GM19397 (cell line): Measurements from ENCODE around the gene TEX2.

Experiments
- ATAC-seq: cut with Tn5 transposase; IDR thresholded peaks from one replicate; pipeline ENCODE4 v1.9.1; 2021; ENCODE audit warnings: mild to moderate bottlenecking, moderate library complexity; ENCODE audit not compliant: unreplicated experiment

The TEX2 gene

DNA sequence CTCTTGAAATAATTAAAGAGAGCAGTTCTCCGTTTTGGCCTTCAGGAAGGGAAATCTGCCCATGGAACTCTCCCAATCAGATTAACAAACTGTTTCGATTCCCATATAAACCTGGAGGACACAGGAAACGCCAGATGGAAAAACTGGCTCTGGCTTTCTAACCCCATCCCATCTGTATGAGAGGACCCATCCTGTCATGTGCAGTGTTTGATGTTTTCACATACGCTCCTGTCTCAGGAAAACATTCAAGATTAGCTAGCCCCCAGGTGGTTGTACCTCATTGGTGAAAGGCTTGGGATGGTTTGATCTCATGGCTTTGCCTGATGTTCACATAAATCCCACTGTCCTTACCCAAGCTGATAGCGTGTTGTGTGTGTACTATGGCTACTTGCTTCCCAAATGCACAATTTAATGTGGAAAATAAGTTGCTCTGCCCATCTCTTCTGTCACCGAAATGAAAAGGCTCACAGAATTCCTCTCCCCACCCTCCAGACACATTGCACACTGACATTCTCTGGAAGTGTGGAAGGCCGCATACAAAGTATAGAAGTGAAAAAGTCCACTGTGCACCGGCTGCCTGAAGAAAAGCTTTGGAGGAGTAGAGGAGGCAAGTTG is 114.9 kb downstream of the TEX2 start:
- ATAC-seq, result no peak

DNA sequence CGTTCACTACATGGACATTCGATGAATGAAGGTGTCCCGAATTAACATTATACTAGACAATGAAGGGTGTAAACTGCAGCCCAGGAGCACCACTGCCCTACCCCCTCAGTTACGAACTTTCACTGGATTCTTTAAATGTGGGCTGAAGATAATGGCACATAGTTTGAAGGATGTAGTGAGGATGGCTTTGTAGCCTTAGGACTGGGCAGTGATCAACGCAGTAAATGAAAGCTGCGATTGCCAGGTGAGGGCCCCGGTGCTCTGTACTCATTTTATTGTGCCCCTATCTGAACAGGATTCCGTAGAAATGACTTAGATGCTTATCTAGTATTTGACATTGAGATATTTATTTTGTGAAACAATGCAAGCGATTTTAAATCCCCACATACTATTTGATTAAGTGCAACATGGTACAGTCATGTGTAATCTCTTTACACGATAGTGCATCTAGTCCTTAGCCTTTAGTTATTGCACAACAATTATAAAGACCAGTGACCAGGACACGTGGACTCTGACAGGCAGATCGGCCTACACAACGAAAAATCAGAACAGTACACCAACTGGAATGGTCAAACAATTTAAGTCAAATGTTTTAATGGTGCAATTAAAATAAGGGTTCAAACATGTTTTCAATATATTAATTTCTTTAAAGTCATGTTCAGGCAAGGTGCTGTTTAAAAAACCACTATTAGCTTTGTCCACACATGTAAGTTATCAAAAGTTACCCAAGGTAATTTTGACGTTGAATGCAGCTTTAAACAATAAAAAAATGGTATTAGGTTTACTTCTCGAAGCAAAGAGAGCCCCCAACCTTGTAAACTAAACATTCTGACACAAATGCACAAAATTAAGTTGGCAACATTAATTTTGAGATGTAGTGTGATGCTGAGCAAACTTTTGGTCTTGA is 115.7 kb downstream of the TEX2 start:
- ATAC-seq, result no peak

DNA sequence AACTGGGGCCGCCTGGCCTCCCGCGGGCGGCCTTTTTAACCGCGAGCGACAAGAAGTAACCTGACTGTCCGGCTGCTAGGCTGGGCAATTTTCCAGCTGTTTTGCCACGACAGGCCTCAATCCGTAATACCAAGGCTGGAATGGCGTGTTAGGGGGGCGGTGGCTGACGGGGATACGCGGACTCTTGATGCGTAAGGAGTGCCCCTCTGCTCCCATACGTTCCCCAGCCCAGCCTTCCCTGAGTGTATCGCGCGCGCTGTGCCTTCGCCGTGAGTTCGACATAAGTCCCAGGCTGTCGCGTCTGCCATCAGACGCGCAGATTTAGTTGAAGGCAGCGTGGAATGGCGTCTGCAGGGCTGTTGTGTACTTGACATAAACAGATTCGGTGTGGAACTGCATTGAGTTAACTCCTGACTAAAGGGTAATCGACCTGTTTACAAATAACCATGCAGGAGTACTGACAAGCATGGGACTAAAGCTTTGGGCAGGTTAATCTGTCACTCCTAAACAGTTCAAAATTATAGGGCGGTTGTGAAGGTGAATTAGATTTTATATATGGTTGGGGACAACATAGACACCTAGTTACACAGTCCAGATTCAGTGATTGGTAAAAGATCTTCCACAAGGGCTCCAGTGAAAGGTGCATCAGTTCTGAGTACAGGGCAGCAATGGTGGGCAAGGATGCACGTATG is 116.5 kb downstream of the TEX2 start:
- ATAC-seq, result peak; percentile 6

DNA sequence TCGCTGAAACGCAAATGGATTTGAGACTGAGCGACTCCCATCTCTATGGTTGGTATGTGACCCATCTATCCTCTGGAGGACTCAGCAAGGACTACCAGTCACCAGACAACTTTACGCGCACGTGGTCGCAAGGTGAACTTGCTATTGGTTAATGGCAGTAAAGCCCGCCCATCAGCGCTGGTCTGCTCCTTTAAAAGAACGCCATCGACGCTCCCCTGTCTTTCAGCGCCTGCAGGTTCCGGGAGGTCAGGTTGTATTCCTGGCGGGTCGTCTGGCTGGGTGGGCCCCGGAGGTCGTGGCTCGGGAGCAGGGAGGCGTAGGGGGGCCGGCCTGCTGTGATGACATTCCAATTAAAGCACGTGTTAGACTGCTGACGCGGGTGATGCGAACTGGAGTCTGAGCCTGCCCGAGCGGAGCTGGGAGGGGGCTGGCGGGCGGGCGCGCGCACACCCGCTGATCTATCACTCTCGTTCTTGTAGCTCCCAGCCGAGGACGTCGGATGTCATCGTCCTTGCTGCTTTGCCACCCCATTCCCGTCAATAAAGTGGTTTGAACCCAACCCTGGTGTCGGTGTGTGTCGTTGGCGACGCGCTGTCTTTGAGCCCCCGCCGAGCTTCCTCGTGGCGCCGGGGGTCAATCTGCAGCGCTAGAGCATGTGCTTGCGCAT is 117.2 kb downstream of the TEX2 start:
- peak; percentile 96 for ATAC-seq

DNA sequence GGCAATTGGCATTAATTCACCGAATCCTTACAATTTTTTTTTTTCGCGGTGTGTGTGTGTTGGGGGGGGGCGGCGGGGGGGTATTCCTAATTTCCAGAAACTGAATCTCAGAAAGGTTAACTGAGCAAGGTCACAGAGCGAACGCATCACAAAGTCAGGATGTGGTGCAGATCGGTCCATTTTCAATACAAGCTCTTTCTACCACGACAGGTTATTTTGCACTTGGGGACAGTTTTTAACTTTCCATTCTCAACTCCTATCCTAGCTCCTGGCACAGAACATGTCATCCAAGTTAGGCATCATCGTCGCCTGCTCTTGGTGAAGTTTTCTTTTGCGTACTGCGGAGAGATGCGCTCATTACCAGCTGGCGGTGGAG is 117.7 kb downstream of the TEX2 start:
- ATAC-seq, result peak; percentile 1

DNA sequence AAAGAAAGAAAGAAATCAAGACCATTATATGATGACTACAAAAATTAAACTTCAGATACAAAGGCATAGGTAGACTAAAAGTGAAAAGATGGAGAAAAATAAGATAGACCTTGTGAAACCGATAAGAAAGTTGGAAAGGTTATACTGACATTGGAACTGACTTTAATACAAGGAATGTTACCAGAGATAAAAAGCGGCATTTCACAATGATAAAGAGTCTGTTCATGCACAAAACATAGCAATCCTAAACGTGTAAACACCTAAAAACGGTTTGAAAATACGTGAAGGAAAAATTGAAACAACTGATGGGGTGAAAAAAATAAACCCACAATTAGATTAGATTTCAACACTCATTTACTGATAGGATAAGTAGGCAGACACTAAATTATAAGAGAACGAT is 123.5 kb downstream of the TEX2 start:
- no peak for ATAC-seq

DNA sequence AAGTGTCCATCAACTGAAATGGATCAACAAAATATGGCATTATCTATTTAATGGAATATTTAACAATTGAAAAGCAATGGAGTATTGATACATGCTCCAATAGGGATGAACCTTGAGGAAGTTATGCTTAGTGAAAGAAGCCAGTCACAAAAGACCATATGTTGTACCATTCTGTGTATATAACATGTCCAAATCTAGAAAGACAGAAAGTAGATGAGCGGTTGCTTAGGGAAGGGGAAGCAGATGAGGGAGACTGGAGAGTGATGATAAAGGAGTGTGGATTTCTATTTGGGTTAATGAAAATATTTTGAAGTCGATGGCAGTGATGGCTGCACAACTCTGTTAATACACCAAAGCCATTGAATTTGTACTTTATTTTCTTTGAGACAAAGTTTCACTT is 124.6 kb downstream of the TEX2 start:
- no peak for ATAC-seq

DNA sequence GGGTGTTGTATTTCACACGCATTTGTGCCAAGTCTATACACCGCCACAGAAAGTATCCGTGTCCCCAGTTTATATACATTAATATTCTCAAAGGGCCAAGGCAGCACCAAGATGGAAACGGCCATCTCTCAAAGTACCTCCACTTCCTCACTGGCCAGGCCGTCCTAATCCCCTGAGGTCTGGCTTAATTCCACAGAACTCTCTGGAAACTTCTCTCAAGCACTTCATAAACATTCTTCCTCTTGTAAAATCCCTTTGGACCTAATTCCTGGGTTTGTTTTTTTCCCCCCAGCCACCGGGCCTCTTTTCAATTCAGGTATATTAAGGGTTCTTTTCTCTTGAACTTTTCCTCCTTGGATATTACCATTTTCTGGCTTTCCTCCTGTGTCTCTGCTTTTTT is 128.1 kb downstream of the TEX2 start:
- ATAC-seq, result no peak

DNA sequence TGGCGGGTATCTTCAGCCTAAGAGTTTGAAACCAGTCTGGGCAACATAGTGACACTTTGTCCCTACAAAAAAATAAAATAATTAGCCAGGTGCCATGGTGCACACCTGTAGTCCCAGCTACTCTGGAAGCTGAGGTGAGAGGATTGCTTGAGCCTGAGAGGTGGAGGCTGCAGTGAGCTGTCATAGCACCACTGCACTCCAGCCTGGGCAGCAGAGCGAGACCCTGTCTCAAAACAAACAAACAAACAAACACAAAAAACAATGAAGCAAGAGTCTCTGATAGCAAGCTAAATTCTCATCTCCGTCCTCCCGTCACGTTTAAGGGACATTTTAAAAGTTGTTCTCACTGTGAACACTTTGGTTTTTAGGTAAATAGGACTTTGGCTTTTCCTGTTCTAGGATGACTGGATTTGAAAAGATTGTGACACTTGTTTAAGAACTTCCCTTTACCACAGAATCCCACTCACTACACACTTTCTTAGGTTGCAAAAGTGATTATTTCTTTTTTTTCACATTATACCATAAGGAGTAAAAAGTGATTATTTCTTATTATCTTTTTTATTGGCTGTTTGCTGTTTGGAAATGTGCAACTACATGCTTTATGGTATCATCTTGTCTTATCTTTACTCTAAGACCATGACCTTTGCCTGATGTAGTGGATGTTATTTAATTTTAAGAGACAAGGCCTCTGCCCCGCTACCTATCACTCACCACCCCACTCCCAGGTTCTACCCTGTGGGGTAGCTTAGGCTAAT is 128.7 kb downstream of the TEX2 start:
- ATAC-seq, result no peak

DNA sequence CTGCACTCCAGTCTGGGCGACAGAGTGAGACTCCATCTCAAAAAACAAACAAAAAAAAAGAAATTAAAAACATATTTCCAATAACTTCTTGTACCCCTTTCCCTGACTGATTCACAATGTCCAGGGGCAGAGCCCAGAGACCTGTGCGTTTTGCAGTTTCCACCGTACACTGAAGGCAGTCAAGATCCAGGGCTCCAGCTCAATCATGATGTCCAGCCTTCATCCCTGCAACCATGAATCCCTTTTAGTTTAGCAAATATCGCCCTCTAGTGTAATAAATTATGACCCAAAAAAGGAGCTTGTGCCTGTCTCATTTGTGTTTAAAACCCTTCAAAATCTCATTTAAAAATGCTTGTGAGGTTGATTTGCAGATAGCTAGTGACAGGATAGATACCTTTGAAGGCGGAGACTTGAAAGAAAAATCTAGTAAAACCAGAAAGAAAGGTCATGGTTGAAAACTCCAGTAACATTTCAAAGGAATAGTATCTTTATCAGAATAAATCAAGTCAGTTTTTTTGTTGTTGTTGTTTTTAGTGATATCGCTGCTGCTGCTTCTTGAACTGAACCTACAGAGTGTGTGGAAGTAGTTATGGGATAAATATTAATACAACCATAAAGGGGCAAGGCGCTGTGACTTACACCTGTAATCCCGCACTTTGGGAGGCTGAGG is 129.4 kb downstream of the TEX2 start:
- ATAC-seq, result no peak

DNA sequence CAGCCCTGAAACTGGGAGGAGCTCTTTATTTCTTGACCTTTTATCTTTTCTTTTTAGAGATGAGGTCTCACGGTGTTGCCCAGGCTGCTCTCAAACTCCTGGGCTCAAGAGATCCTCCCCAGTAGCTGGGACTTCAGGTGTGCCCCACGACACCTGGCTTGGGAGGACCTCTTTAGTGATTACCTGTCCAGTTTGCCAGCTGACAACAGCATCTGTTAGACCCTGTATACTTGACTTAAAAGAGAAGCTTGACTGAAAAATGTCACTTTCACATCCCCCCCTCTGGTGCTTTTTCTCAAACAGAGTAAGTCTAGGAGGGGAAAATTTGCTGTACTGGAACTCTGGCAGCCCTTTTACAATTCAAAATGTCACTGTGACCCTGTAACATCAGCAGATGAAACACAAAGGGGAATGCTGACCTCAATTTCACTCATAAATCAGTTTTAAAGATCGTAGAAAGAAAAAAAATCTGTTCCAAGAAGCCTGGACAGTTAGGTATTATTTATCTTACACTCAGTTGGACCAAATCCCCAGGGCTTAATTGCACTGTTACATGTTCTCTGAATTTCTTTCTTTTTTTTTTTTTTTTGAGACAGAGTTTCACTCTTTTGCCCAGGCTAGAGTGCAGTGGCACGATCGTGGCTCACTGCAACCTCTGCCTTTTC is 131.3 kb downstream of the TEX2 start:
- ATAC-seq, result no peak

DNA sequence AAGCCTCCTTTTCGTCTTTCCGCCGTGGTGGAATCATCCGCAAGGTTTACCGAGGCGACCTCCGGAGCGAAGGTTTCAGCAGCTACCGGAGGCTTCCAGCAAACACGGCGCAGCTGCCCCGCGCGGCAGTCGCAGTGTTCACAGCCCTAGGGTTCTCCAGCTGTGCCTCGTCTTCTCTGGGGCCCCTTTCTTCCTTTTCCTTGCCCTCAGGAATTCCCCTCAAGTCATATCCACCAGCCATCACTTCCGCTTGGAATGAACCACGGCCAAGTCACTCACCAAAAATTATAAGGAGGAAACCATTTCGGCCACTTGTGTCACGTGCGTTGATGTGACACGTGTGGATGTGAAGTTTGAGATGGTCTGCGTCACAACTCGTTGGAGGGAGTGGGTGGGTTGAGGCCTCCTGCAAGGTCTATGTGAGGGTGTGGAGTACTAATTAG is 132.5 kb downstream of the TEX2 start:
- ATAC-seq, result peak; percentile 0

DNA sequence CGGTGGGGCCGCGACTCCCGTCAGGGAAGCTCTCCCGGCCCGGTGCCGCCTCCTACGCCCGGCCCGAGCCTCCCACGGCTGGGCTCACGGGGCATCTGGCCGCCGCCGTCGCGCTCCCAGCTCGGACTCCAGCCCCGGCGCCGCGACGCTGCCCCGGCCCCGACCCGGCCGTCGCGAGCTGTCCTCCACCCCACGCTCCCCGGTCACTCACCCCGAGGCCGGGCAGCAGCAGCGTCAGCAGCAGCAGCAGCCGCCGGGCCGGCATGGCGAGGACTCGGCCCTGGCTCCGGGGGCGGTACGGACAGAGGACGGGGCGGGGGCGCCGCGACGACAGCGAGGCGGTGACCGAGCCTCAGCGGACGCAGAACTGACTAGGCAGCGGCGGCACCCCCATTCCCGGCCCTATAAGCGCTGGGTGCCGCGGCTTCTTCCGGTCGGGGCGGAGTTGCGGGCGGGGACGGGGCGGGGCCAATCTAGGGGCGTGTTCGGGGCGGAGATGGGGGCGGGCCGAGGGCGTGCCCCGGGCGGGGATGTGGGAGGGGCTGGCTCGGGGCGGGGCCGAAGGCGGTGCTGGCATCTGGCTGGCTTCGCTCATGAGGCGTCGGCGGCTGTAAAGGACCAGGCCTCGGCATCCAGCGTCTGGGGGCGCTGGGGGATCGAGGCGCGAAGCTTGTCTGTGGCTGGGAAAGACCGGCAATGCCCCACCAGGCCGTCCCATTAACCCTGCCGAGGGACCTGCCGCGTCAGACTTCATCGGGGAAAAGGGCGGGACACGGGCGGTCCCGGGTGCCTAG is 133.1 kb downstream of the TEX2 start, which contains the start of gene ERN1:
ERN1 (minus strand) TSS at position 380 of the 794 bp plus-strand sequence; CDS start at position 265, 115 bp downstream.
- ATAC-seq, result peak; percentile 84

DNA sequence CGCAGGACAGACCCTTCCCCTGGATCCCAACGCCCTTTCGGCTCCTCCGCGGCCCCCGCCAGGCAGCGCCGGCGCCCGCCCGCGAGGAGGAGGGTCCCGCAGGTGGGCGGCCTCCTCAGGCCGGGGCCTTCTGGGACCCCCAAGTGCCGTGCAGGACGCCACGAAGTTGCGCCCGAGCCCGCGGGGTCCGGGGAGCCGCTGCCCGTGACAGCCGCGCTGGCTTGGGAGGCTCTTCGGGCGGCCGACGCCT is 133.6 kb downstream of the TEX2 start:
- peak; percentile 11 for ATAC-seq

DNA sequence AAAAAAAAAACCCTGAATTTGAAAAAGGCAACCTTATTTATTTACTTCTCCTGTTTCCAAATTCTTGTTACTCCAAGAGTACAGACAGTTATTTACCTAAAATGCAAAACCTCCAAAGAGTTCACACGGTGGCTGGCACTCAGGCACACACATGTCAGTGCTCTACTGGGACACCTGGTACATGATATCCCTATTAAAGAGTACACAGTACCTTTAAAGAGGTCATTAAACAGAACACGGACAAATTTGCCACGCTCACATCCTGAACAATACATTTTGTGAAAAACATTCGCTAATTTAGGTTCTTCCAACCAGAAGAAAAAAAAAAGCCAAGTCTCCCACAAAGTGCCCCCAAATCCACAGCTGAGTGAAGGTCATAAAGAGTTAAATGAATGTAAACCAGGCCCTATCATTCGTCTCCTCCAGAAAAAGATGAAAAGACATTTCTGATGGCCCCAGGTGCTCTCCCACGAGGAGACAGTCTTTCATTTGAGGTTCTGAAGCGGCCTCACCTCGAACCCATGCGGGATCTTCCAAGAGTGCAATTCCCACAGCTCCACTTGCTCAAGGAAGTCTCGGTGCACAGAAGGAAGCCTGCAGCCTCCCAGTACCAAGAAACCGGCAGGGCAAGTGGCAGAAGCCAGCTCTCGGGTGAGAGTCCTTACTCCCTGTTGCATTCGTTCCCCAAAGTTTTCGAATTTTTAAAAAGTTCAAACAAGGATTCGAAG is 134.1 kb downstream of the TEX2 start:
- no peak for ATAC-seq

DNA sequence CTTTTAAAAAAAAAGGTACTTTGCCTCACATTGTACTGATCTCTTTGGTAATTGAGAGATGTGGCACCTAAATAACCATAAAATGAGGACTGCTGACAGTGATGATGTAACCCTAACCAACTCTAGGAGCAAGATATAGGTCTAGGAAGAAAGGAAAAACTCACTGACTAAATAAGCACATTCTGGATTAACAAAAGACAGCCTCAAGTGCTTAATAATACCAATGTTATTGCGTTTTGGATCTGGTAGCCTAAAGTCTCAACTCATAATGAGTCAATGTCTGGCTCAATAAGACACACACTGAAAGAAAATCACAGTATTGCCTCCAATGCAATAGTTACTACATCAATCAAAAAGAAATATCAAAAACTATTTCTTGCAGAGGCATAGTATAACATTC is 136.1 kb downstream of the TEX2 start:
- no peak for ATAC-seq

DNA sequence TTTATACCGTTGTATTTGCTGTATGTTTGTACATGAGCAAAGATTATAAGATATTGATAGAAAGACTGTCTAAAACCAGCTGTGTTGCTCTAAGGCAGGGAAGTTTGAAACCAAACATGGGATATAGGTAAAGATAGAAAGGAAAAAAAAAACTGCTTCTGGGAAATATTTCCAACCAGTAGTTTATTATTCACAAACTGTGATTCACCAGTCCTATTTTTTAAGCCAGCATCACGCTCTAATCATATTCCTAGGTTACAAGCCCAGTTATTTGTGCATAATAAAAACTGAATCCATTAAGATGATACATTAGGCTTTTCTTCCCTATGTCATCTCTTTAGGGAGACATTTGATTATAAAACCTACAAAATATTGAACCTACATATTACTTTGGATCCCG is 137.1 kb downstream of the TEX2 start:
- ATAC-seq, result no peak

DNA sequence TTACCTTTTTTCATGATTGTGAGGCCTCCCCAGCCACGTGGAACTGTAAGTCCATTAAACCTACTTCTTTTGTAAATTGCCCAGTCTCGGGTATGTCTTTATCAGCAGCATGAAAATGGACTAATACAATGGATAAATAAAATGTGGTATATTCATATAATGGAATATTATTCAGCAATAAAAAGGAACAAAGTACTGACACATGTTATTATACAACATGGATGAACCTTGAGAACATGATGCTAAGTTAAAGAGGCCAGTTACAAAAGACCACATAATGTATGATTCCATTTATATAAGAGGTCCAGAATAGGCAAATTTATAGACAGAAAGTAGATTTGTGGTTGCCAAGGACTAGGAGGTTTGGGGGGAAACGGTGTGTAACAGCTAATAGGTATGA is 138.5 kb downstream of the TEX2 start:
- no peak for ATAC-seq
